AG09319 (cell line): ENCODE data around the gene DCAF11.

Source experiments
- DNase-seq: peaks from one replicate; pipeline ENCODE4 v3.0.0-alpha.2; 2010; ENCODE audit warnings: low read depth; ENCODE audit errors: extremely low read depth
- TF ChIP-seq, protein P1 (sequence below): IDR thresholded peaks from 2 replicates; pipeline ENCODE4 v1.5.1; 2011; ENCODE audit warnings: low read depth, mild to moderate bottlenecking, inconsistent platforms, low read length, moderate library complexity

Gene DCAF11

DNA sequence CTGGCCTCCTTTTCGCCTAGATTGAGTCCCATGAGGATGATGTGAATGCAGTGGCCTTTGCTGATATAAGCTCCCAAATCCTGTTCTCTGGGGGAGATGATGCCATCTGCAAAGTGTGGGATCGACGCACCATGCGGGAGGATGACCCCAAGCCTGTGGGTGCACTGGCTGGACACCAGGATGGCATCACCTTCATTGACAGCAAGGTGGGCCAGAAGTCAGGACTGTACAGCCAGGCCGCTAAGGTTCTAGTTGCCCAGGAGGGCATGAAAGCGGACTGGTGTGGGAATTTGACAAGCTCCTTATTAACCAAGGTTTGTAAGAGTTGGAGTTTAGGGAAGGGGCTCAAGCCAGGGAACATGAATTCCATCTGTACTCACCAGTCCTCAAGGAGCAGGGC, 5.1 kb downstream of the DCAF11 start:
- no peak for DNase-seq
- TF ChIP-seq, protein P1, sequence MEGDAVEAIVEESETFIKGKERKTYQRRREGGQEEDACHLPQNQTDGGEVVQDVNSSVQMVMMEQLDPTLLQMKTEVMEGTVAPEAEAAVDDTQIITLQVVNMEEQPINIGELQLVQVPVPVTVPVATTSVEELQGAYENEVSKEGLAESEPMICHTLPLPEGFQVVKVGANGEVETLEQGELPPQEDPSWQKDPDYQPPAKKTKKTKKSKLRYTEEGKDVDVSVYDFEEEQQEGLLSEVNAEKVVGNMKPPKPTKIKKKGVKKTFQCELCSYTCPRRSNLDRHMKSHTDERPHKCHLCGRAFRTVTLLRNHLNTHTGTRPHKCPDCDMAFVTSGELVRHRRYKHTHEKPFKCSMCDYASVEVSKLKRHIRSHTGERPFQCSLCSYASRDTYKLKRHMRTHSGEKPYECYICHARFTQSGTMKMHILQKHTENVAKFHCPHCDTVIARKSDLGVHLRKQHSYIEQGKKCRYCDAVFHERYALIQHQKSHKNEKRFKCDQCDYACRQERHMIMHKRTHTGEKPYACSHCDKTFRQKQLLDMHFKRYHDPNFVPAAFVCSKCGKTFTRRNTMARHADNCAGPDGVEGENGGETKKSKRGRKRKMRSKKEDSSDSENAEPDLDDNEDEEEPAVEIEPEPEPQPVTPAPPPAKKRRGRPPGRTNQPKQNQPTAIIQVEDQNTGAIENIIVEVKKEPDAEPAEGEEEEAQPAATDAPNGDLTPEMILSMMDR, result no peak

DNA sequence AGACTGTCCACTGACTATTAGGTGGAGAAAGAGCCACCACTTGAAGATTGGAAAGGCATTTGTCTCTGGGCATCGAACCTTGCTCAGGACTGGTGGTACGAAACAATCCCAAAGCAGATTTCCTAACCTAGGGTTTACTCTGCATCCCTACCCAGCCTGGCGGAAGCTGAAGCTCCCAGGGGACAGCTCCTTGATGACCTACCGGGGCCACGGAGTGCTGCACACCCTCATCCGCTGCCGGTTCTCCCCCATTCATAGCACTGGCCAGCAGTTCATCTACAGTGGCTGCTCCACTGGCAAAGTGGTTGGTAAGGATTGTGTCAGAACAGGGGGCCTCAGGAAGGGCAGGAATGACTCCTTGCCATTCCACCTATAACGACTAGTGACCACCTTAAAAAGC, 6.6 kb downstream of the DCAF11 start:
- TF ChIP-seq, protein P1, result no peak
- DNase-seq, result no peak

DNA sequence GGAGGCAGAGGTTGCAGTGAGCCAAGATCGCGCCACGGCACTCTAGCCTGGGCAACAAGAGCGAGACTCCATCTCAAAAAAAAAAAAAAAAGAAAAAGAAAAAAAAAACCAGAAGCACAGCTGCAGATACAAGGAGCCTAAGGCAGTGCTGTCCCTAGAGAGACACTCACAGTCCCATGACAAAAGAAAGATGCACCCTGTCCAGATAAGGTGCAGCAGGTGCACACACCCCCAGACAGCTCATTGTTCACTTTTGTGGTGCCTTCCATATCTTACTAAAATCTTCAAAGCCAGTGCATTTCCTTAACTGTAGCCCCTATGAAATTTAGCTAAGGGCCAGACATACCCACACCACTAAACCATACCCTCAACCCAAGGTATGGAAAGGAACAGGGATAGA, 7.8 kb downstream of the DCAF11 start:
- TF ChIP-seq, protein P1, result no peak
- DNase-seq, result no peak

DNA sequence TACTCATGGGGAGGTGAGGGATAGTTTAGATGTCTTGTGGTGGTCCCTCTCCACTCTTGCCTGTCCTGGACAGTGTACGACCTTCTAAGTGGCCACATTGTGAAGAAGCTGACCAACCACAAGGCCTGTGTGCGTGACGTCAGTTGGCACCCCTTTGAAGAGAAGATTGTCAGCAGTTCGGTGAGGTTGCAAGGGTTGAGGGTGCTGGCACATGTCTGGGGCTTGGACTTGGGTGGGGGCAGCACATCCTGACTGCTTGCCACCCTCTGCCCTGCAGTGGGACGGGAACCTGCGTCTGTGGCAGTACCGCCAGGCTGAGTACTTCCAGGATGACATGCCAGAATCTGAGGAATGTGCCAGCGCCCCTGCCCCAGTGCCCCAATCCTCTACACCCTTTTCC, 8.3 kb downstream of the DCAF11 start:
- TF ChIP-seq, protein P1, result no peak
- no peak for DNase-seq

DNA sequence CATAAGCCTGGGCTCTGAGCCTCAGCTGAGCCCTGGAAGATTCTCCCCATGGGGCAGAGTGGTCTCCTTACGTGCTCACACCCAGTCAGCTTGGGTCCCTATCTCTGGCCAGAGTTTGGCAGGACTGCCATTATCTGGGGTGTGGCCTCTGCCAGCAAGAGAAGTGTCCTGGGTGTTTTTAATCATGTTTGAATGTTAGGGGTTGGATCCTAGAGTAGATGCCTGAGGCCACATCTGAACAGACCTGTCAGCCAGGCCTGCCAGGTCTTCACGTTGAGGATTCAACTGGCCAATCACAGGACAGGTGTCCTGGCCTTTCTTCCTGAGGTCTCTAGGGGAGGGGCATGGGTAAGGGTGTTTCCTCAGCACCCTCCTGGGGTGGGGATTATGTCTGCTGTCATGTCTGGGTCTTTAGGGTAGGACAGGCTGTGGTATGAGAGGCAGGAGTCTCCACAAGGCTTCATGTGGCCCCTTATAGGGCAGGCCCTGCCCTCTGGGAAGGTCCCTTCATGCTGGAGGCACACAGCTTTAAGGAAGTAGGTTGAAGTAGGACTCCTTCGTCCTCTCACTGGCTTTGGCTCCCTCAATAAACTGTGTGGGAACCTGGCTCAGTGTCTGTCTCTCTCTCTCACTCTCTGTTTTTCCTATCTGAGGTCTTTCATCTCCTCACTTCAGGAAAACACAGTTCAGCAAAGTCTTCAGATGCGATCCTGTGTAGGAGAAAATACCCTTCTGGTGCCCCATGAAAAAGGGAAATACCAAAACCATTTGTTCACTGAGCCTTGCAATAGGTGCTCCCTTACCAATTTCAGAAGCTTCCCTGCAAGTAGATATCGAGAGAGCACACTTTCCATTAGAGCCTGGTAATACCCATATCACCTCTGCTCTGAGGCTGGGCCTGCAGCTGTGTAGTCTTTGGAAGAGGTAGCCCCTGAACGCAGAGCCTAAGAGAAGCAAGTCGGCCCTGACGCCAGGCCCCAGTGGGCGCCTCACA, 9.1 kb downstream of the DCAF11 start:
- DNase-seq, result no peak
- TF ChIP-seq, protein P1, result no peak

DNA sequence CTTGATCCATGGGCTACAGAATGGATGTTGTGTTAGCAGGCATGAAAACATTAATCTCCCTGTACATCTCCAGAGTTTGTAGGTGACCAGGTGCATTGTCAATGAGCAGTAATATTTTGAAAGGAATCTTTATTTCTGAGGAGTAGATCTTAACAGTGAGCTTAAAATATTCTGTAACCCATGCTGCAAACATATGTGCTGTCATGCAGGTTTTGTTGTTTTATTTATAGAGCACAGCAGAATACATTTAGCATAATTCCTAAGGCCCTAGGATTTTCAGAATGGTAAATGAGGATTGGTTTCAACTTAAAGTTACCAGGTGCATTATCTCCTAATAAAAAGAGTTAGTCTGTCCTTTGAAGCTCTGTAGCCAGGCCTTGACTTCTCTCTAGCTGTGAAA, 12.4 kb downstream of the DCAF11 start:
- no peak for DNase-seq
- TF ChIP-seq, protein P1, result no peak

DNA sequence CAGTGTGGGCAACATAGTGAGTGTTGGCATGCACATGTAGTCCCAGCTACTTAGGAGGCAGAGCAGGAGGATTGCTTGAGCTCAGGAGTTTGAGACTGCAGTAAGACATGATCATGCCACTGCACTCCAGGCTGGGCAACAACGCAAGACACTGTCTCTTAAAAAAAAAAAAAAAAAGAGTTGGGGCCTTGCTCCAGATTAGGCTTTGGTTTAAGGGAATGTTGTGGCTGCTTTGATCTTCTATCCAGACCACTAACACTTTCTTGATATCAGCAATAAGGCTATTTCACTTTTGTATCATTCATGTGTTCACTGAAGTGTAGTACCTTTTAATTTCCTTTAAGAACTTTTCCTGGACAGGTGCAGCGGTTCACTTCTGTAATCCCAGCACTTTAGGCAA, 13.1 kb downstream of the DCAF11 start:
- TF ChIP-seq, protein P1, result no peak
- no peak for DNase-seq
